Left kidney (tissue), 2 donors: Measurements from ENCODE around the gene LAMA5. TPM values are rescaled to one million over a fixed set of nuclear protein-coding genes. Genes with fewer than 3 reads are reported as not detected.

Experiments used
- DNase-seq: peaks from one replicate; pipeline ENCODE4 v3.0.0-alpha.2; 2013
- polyA plus RNA-seq: library from polyadenylated mRNA; unstranded; fragments of 120-200 nt; gene quantifications from one replicate; pipeline ENCODE4 v1.2.1, GENCODE V29; 2013; ENCODE audit not compliant: insufficient read length

LAMA5 gene
- polyA plus RNA-seq, 1 donor: 119 TPM

- DNase-seq: no peak
Measured at GRCh38 chr20:62305765-62306413, 61.2 kb downstream of the LAMA5 start.

GRCh38 chr20:62305149-62305764, 61.9 kb downstream of the LAMA5 start:
- DNase-seq: no peak

- no peak for DNase-seq
Measured at GRCh38 chr20:62304331-62305148, 62.6 kb downstream of the LAMA5 start.

GRCh38 chr20:62303340-62304226, 63.5 kb downstream of the LAMA5 start:
- DNase-seq: no peak

- no peak for DNase-seq
Measured at GRCh38 chr20:62303062-62303339, 64.1 kb downstream of the LAMA5 start.

GRCh38 chr20:62302341-62303061, 64.6 kb downstream of the LAMA5 start, which contains the start of gene ADRM1:
Gene ADRM1, plus strand, starts transcription at chr20:62302997. Its CDS starts 572 bp downstream, at chr20:62303569.
- DNase-seq: peak; percentile 98

GRCh38 chr20:62301773-62302340, 65.3 kb downstream of the LAMA5 start:
- DNase-seq: peak; percentile 89

- DNase-seq: no peak
Measured at GRCh38 chr20:62301111-62301668, 65.9 kb downstream of the LAMA5 start.

GRCh38 chr20:62300319-62300718, 66.8 kb downstream of the LAMA5 start:
- DNase-seq: no peak

GRCh38 chr20:62299666-62300236, 67.4 kb downstream of the LAMA5 start:
- DNase-seq: no peak

GRCh38 chr20:62298577-62299249, 68.4 kb downstream of the LAMA5 start:
- DNase-seq: no peak

- DNase-seq: no peak
Measured at GRCh38 chr20:62297449-62298227, 69.5 kb downstream of the LAMA5 start.

GRCh38 chr20:62296724-62297448, 70.2 kb downstream of the LAMA5 start:
- no peak for DNase-seq

- no peak for DNase-seq
Measured at GRCh38 chr20:62294516-62294915, 72.6 kb downstream of the LAMA5 start.

- no peak for DNase-seq
Measured at GRCh38 chr20:62293946-62294345, 73.2 kb downstream of the LAMA5 start.

GRCh38 chr20:62293111-62293784, 73.9 kb downstream of the LAMA5 start:
- no peak for DNase-seq

GRCh38 chr20:62292108-62292507, 75.0 kb downstream of the LAMA5 start:
- DNase-seq: no peak
